Transverse colon (tissue), 4 donors: ENCODE measurements around the gene SLIT1. TPM values are rescaled to one million over a fixed set of nuclear protein-coding genes. Genes with fewer than 3 reads are reported as not detected.

Experiments
- DNase-seq: peaks from one replicate; pipeline ENCODE4 v3.0.0-alpha.2; 2019
- H3K27ac ChIP-seq, 4 donors: fragments of 200-600 bp; sonication (generic); 2 replicates each; pipeline ENCODE4 v1.5.1; 2016 to 2018; ENCODE audit warnings: inconsistent platforms in 4 of 4
- H3K27me3 ChIP-seq: fragments of 200-600 bp; sonication (generic); 2 replicates; pipeline ENCODE4 v1.5.1; 2017; ENCODE audit warnings: inconsistent platforms
- H3K36me3 ChIP-seq, 4 donors: fragments of 200-600 bp; sonication (generic); 2 replicates each; pipeline ENCODE4 v1.5.1; 2017 to 2019; ENCODE audit warnings: inconsistent platforms in 4 of 4
- H3K4me1 ChIP-seq, 4 donors: fragments of 200-600 bp; sonication (generic); 2 replicates each; pipeline ENCODE4 v1.5.1; 2017 to 2020; ENCODE audit warnings: inconsistent platforms in 4 of 4
- H3K4me3 ChIP-seq, 4 donors: fragments of 200-600 bp; sonication (generic); 1 replicate in 1 of 4; 2 replicates in 3 of 4; pipeline versions ENCODE4 v1.5.1 to v1.6.1; 2017 to 2019; ENCODE audit warnings: inconsistent platforms in 4 of 4
- H3K9me3 ChIP-seq, 2 donors: fragments of 200-600 bp; sonication (generic); 2 replicates each; pipeline ENCODE4 v1.5.1; 2017 to 2019; ENCODE audit warnings: inconsistent platforms in 2 of 2
- CTCF ChIP-seq, 5 experiments: fragments of 200-600 bp in 3 of 5; fragments of 450-650 bp in 2 of 5; sonication (generic) in 3 of 5; IDR thresholded peaks; 1 replicate in 2 of 5; 2 replicates in 3 of 5; pipeline ENCODE4 v1.5.1; 2016 to 2017; ENCODE audit warnings: antibody characterized with exemption in 5 of 5, inconsistent platforms in 3 of 5, mild to moderate bottlenecking in 2 of 5, moderate library complexity in 1 of 5
- EP300 ChIP-seq: sonication (generic); formaldehyde crosslinking; IDR thresholded peaks from one replicate; pipeline ENCODE4 v1.6.1; 2017; ENCODE audit warnings: antibody characterized with exemption, low read depth
- POLR2A ChIP-seq: fragments of 450-650 bp; IDR thresholded peaks from one replicate; pipeline ENCODE4 v1.6.1; 2016; ENCODE audit warnings: antibody characterized with exemption, mild to moderate bottlenecking, moderate library complexity
- POLR2AphosphoS5 ChIP-seq, 3 donors: sonication (generic); formaldehyde crosslinking; IDR thresholded peaks; one replicate each; pipeline ENCODE4 v1.6.1; 2016; ENCODE audit warnings: antibody characterized with exemption in 3 of 3
- WGBS, 2 donors: methylation state at CpG; one replicate each; pipeline ENCODE4 v1.1.5; 2018; ENCODE audit warnings: low coverage in 1 of 2; 5-methylcytosine and 5-hydroxymethylcytosine counted together
- in situ Hi-C, 4 donors: fragments of 200-750 bp; cut with MboI; loops; one replicate each; pipeline versions ENCODE4 v1.15.0 to v1.15.1; 2017; ENCODE audit warnings: low sequenced_read_pairs in 3 of 4, low pct_ligation_motif_present in 1 of 4, low pct_unique_long_range_greater_than_20kb in 1 of 4
- intact Hi-C: fragments of 100-400 bp; cut with DNase I; formaldehyde crosslinking; loops from one replicate; pipeline ENCODE4 v1.15.1; 2023; ENCODE audit warnings: low total_unique reads
- total RNA-seq, 4 donors: library from RNA; depleted of rRNA; stranded (reverse); fragments of >200 nt; gene quantifications; one replicate each; pipeline ENCODE4 v1.1.0, GENCODE V29; 2016

Gene SLIT1
- total RNA-seq, 4 donors from 2014 or later, result 0.27 to 1.9 (median 0.32) TPM; not detected in 1

GRCh38 chr10:97171001-97171400 is 14.8 kb downstream of the SLIT1 start:
- Histone ChIP-seq H3K36me3 (no peaks in the 10 kb centered on the region), H3K4me1 (no peaks in the 10 kb centered on the region), H3K27me3 (peaks cover 5% of the 10 kb centered on the region), H3K9me3 (no peaks in the 10 kb centered on the region), H3K27ac (no peak overlapping the region), H3K4me3 (no peak overlapping the region)
- no peak for TF ChIP-seq EP300
- no peak for TF ChIP-seq POLR2AphosphoS5 (IDR thresholded peaks at IDR 0.05)
- TF ChIP-seq CTCF (IDR thresholded peaks at IDR 0.05), result no peak
- TF ChIP-seq POLR2A, result no peak
- 61 to 66% methylated on average over 8 to 13 of the region's 13 CpGs for WGBS, 2 donors
- intact Hi-C loops (no loop called here), in situ Hi-C loops (no loop called here)
- DNase-seq, result no peak

GRCh38 chr10:97169911-97170693 is 15.7 kb downstream of the SLIT1 start:
- in situ Hi-C loops (no loop called here), intact Hi-C loops (no loop called here)
- Histone ChIP-seq H3K36me3 (no peaks in the 10 kb centered on the region), H3K27me3 (peaks cover 5% of the 10 kb centered on the region), H3K9me3 (no peaks in the 10 kb centered on the region), H3K4me1 (no peaks in the 10 kb centered on the region), H3K27ac (no peak overlapping the region), H3K4me3 (no peak overlapping the region)
- TF ChIP-seq POLR2A, result no peak
- no peak for TF ChIP-seq EP300
- TF ChIP-seq CTCF (IDR thresholded peaks at IDR 0.05), result no peak
- no peak for TF ChIP-seq POLR2AphosphoS5 (IDR thresholded peaks at IDR 0.05)
- WGBS, 2 donors, result 57 to 64% methylated on average over 3 to 13 of the region's 14 CpGs
- DNase-seq, result peak; percentile 81

- in situ Hi-C loops (no loop called here), intact Hi-C loops (no loop called here)
- H3K4me3 ChIP-seq, result no peak overlapping the region
- 60 to 66% methylated on average over 2 to 5 of the region's 5 CpGs for WGBS, 2 donors
- no peaks in the 10 kb centered on the region for H3K9me3 ChIP-seq
- no peaks in the 10 kb centered on the region for H3K36me3 ChIP-seq
- peaks cover 5% of the 10 kb centered on the region for H3K27me3 ChIP-seq
- no peak overlapping the region for H3K27ac ChIP-seq
- no peak for DNase-seq
- H3K4me1 ChIP-seq, result no peaks in the 10 kb centered on the region
- no peak for TF ChIP-seq CTCF (IDR thresholded peaks at IDR 0.05)
- TF ChIP-seq POLR2AphosphoS5 (IDR thresholded peaks at IDR 0.05), result no peak
- no peak for TF ChIP-seq EP300
- no peak for TF ChIP-seq POLR2A
Observed at GRCh38 chr10:97169063-97169462, 16.7 kb downstream of the SLIT1 start.

- Histone ChIP-seq H3K27ac (no peak overlapping the region), H3K36me3 (no peaks in the 10 kb centered on the region), H3K4me3 (no peak overlapping the region), H3K4me1 (no peaks in the 10 kb centered on the region), H3K27me3 (peaks cover 5% of the 10 kb centered on the region), H3K9me3 (no peaks in the 10 kb centered on the region)
- intact Hi-C loops (no loop called here), in situ Hi-C loops (no loop called here)
- no peak for DNase-seq
- WGBS, 2 donors, result 93% methylated on average over 2 of the region's 2 CpGs; no CpG with 5 or more reads in 1 of the 2 donors
- no peak for TF ChIP-seq CTCF (IDR thresholded peaks at IDR 0.05)
Observed at GRCh38 chr10:97168645-97169044, 17.1 kb downstream of the SLIT1 start.
